Left renal cortex interstitium (tissue), 4 donors: ENCODE data around the gene LSM4. TPM values are rescaled to one million over a fixed set of nuclear protein-coding genes. Genes with fewer than 3 reads are reported as not detected.

Experiments
- DNase-seq, 4 donors: peaks; one replicate each; pipeline ENCODE4 v3.0.0-alpha.2; 2013; ENCODE audit warnings: low read depth in 4 of 4, low spot score in 2 of 4, missing footprints in 1 of 4
- polyA plus RNA-seq, 4 donors: library from polyadenylated mRNA; unstranded; fragments of 120-200 nt; gene quantifications; one replicate each; pipeline ENCODE4 v1.2.1, GENCODE V29; 2013; ENCODE audit not compliant: insufficient read length in 4 of 4

Gene LSM4
- polyA plus RNA-seq, 4 donors = 90.4 to 134 (median 105) TPM

DNA sequence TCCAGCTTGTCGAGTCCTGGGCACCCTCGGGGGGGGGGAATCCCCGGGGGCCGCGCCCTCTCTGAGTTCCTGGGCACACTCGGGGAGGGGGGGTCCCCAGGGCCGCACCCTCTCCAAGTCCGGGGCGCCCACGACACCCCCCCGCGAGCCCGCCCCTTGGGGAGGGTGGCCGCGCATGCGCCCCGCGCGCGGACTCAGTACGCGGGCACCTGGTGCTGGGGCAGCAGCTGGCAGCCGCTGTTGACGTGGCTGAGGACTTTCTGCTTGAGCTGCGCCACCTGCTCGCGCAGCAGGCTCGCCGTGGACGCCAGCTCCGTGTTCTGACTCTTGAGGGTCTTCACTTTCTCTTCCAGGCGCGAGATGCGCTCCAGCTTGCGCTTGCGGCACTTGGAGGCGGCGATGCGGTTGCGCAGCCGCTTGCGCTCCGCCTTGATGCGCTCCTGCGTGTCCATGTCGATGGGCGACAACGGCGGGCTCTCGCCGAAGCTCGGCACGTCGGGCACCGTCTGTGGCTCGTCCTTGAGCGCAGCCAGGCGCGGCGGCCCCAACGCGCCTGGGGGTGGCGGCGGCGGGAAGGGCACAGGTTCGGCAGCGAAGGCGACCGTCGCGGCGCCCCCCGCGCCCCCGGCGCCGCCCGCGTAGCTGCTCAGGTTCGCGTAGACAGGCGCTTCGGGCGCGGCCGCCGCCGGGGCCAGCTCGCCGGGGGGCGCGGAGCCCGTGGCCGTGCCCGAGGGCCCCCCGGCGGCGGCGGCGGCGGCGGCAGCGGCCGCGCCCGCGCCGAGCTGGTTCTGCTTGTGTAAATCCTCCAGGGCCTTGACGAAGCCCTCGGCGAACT is 42.4 kb downstream of the LSM4 start:
- DNase-seq = peak in 1 of 4 donors; percentile 45

DNA sequence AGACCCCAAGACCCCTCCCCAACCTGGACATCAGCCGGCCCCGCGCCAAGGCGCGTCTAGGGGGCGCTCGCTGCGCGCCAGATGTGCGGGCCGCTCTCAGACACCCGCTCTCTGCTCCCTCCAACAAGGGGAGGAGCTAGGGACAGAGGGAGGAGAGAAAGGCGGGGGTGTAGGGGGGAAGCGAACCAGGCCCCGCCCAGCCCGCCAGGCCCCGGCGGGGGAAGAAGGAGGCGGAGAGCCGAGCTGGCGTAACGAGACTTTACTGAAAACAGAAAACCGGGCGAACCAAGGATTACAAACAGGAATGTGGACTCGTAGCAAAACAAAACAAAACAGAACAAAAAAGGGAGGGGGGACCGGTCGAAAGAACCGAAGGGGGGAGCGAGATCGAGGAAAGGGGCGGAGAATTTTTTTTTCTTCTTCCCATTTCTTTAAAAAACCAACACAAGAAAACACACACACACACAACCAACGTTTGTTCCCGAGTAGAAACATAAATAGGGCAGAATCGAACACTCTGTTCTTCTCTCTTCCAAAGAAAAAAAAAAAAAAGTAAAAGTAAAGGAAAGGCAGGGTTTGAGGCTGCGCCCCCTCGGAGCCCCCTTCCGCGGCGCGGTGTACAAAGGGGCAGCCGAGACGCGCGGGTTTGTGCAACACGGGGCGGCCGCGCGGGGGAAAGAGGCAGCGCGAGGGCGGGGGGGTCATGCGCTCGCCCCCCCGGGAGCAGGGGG is 43.2 kb downstream of the LSM4 start:
- peak in 3 of 4 donors; percentile 83 to 95 (median 89) for DNase-seq

- DNase-seq = no peak
Observed at GRCh38 chr19:18279266-18279515, 43.7 kb downstream of the LSM4 start.

- no peak for DNase-seq
Observed at GRCh38 chr19:18278521-18279265, 44.2 kb downstream of the LSM4 start.

DNA sequence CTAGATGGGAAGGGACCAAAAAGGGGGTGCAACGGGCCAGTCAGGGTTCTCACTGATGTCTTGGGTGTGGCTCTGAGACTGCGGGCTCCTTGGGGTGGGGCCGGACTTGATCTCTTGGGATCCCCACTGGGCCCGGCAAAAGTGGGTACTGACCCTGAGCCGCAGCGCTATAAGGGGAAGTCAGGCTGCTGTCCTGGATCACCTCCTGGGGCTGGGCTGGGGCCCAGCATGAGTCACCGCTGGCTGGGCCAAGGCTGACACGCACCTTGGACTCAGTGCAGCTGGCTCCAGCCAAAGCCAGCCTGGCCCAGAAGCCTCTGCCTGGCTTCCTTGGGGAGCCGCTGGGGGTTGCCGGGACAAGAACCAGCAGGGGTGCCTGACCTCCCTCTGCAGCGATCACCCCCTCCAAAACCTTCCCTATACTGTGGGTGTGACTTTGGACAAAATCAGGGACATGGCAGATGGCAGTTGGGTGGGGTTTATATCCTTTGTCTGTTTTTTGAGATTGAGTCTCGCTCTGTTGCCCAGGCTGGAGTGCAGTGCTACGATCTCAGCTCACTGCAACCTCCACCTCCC is 48.0 kb downstream of the LSM4 start:
- DNase-seq = no peak

- DNase-seq = no peak
Observed at GRCh38 chr19:18274219-18274780, 48.6 kb downstream of the LSM4 start, which contains the start of gene IQCN. IQCN (minus strand) TSS chr19:18274452; CDS start chr19:18269478, 4,974 bp downstream.

DNA sequence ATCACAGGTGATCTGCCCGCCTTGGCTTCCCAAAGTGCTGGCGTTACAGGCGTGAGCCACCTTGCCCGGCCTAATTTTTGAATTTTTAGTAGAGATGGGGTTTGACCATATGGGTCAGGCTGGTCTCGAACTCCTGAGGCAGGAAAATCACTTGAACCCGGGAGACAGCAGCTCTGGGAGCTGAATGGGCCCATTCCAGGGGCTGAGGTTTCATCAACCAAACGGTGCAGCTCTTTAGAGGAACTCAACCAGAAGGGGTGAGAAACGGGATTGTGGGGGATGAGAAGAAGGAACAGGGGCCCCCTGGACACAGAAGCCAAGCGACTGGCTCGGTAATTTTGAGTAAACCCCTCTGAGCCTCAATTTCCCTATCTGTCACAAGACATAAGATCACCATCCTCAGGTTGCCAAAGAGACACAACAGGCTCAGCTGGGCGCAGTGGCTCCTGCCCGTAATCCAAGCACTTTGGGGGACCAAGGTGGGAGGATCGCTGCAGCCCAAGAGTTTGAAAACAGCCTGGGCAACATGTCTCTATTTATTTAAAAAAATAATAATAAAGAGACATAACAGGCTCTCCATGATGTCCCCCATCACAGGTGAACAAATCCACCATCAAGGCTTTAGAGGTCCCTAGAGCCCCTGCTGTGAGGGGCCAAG is 49.2 kb downstream of the LSM4 start:
- no peak for DNase-seq

DNA sequence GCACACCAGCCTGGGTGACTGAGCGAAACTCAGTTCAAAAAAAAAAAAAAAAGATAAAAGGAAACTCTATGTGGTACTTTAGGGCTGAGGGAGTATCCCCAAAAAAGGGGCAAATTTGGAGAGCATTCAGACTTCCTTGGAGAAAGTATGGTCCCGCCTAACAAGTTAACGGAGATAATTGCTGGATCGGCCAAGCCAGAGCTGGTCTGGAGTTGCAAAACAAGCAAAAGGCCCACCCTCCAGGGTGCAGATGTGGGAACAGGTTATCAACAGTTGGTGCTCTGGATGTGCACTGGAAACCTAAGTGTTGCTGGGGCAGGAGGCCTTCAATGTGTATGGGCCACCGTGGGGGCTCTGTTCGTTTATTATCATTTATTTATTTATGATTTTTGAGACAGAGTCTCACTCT is 51.4 kb downstream of the LSM4 start:
- no peak for DNase-seq

- DNase-seq = no peak
Observed at GRCh38 chr19:18270326-18270725, 52.5 kb downstream of the LSM4 start.

DNA sequence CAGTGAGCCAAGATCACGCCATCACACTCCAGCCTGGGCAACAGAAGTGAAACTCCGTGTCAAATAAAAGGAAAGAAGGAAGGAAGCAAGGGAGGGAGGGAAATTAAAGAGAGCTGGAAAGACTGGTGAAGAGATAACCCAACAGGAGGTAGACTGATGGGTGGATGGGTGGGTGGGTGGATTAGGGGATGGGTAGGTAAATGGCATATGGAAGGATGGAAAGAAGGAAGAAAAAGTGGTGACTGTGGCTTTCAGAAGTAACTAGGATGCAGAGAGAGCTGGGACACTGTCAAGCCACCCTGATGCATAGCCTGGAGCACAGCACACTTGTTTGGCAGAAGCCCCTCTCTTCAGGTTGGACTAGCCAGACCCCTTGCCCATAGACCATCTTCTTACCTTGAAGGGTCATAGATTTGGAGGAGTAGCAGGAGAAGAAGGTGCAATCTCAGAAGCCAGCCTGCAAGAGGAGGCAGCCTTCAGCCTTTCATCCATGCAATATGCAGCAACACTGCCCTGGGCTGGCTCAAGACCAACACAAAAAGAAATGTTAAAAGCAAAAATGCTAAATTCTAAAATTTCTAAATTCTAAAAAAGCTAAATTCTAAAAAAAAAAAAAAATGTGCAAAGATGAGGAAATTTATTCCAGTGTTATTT is 53.7 kb downstream of the LSM4 start:
- DNase-seq = no peak

DNA sequence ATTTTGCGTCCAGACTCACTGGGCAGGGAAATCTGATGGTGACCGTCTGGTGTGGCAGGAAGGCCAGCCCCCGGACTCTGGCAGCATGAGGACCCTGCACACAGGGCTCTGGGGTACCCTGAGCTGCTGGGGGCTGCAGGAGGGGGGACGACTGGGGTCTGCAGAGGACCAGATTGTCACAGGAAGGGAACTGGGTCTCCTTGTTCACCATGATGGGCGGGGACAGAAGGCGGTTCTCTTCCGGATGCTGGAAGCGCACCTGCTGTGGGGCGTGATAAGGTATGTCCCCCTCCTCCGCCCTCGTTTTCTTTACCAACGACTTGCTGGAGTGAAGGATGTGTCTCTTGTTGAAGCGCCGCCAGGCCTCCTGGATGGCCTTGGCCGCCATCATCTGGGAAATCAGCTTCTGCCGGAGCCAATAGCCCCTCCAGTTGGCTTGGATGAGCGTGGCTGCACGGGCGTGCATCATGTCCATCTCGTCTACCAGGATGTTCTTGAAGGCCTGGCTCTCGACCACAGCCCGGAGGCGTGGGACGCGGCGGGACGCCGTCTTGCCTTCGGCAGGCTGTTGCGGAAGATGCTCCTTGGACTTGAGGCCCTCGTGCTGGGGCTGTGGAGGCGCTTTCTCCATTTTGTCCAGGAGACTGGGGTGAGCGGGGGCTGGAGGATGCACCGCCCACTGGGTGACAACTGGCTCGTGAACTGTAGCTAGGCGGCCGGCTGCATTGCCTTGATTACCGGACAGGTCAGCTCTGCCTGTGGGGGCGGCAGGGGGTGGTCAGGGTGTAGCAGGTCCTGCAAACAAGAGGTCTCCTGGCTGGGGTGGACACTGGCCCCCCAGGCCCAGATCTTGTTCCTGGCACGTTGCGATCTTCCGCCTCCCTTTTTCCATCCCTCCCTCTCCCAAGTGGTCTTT is 55.8 kb downstream of the LSM4 start:
- DNase-seq = no peak

DNA sequence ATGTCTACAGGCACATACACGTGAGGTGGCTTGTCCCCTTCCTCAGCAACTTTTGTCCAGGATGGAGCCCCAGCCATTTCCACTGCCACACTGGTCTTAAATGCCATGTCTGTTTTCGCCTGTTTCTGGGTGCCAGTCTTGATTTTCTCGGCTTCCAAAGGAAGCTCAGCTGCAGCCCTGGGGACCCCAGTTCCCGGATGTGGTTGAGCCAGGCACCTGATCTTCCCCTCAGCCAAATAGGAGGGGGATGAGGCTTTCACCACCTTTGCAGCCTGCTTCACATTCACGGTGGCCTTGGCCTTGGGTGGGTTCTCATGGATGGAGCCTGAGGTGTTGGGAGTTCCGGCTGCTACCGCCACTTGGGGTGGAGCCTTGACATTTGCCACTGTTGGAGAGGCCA is 57.3 kb downstream of the LSM4 start:
- no peak for DNase-seq

DNA sequence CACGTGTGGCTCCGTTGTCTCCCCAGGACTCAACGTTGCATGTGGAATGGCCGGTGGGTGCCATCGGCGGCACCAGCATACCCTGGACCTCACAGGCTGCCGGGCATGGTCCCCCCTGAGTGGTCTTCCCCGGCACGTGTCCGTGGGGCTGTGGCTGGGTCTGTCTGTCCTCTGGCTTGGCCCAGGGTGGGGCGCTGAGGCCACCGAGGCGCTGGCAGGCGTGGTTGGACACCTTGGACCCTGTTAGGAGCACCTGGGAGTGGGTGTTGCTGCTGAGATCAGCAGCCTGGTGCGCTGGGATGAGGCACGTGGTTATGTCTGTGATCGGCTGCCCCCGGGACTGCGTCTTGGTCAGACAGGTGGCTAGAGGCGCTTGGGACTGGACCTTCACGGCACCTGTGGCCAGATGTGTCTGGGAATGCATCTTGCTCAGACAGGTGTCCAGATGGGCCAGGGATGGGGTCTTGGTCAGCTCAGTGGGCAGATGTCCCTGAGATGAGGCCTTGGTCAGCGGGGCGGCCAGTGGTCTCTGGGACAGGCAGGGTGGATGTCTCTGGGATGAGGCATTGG is 57.8 kb downstream of the LSM4 start:
- no peak for DNase-seq

- DNase-seq = no peak
Observed at GRCh38 chr19:18264137-18264854, 58.6 kb downstream of the LSM4 start.

DNA sequence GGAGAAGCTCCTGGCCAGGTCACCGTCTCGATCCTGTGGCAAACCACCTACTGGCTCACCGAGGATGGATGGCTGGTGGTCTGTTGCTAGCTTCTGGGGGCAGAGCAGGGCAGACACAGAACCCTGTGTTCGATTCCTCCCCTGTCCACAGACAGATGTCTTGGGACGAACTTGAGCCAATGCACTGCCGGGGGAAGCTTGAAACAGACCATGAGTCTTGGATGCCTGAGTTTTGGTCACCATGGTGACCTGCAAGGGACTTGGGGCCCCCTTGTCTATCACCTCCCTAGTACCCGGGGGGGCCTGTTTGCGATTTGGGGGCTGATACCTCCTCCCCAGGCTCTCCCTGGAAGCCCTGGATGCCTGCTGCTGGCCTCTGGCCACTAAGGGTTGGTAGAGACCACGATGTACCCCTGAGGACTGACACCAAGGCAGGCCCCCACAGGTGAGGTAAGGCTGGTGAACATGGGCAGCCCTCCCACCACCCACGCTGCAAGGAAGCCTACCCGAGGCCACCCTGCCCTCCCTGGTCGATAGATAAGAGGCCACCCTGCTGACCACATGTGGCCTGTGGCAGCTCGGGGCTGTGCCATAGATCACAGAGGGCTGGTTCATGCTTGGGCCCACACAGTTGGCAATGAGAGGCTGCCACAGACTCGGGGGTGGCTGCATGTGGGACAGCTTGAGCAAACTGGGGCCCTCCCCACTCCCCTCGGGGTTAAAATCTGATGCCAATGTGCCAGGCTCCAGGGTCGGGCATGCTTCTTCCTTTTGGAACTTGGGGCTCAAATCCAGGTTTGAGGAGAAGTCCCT is 59.3 kb downstream of the LSM4 start:
- DNase-seq = no peak

- no peak for DNase-seq
Observed at GRCh38 chr19:18262917-18263316, 60.0 kb downstream of the LSM4 start.

DNA sequence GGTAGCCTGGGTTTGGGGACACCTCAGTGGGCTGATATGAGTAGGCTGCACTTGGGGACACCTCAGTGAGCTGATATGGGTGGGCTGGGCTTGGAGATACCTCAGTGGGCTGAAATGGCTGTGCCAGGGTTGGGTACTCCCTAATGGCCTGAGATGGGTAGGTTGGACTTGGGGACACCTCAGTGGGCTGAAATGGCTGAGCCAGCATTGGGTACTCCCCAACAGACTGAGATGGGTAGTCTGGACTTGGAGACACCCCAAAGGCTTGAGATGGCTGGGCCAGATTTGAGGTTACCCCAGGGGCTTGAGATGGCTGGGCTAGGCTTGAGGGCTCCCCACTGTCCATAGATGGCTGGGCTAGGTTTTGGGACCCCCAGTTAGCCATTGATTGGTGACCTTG is 60.7 kb downstream of the LSM4 start:
- no peak for DNase-seq
